Frontal cortex (tissue), 4 donors: ENCODE results near the gene MS4A15. TPM values are rescaled to one million over a fixed set of nuclear protein-coding genes. Genes with fewer than 3 reads are reported as not detected.

ENCODE experiments used
- DNase-seq, 2 donors: peaks; one replicate each; pipeline ENCODE4 v3.0.0; 2012; ENCODE audit warnings: low spot score in 2 of 2
- FAIRE-seq: peaks from 2 replicates; lab custom pipeline; 2012; peaks lifted over from hg19 to GRCh38; lab: Jason Lieb, UNC
- total RNA-seq: library from RNA; depleted of rRNA; stranded (reverse); fragments of >200 nt; gene quantifications from one replicate; pipeline ENCODE4 v1.2.3, GENCODE V29; 2014
- donor health status: control.
- donor health status: control.
- donor health status: control.

MS4A15 gene
- total RNA-seq, 1 donor from 2014 or later, result not detected

GRCh38 chr11:60774726-60775125, 18.1 kb downstream of the MS4A15 start:
- DNase-seq (no peak), FAIRE-seq (no peak)

DNA sequence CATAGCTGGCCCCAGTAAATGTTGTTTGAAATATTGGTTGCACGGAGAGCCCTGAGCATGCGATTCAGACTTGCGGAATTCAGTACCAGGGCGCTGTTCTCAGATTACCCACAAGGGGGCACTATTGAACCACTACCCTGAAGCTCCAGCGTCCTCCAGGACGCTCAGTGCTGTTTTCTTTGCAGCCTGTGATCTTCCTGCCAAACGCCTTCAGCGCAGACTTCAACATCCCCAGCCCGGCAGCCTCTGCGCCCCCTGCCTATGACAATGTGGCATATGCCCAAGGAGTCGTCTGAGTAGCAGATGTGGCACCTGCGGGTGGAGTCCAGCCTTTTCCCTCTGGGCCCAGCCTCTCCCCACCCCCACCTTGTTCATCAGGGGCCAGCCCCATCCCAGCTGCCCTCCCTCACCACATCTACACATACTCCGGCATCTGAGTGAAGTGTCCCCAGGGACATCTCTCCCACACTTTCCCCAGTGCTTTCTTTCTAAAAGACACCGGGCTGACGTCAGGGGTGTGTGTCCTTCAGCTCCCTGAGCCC, 18.8 kb downstream of the MS4A15 start:
- DNase-seq, result peak; percentile 68 to 84
- FAIRE-seq, result no peak

GRCh38 chr11:60776167-60776566, 19.5 kb downstream of the MS4A15 start:
- DNase-seq, result no peak
- no peak for FAIRE-seq

- no peak for FAIRE-seq
- no peak for DNase-seq
Measured at GRCh38 chr11:60777106-60777505, 20.4 kb downstream of the MS4A15 start.

- no peak for FAIRE-seq
- DNase-seq, result no peak
Measured at GRCh38 chr11:60777572-60777971, 20.9 kb downstream of the MS4A15 start.

DNA sequence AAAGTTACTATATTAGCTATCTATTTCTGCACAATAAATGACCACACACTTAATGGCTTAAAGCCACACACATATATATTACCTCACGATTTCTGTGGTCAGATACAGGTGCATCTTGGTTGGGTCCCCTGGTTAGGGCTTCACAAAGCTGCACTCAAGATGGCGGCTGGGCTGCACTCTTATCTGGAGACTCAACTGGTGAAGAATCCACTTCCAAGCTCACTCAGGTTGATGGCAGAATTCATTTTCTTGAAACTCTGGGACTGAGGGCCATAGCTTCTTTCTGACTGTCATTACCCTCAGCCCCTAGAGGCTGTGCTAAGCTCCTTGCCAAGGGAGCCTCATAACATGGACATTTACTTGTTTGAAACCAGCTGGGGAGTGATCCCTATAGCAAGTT, 23.4 kb downstream of the MS4A15 start:
- DNase-seq, result no peak
- FAIRE-seq, result no peak

DNA sequence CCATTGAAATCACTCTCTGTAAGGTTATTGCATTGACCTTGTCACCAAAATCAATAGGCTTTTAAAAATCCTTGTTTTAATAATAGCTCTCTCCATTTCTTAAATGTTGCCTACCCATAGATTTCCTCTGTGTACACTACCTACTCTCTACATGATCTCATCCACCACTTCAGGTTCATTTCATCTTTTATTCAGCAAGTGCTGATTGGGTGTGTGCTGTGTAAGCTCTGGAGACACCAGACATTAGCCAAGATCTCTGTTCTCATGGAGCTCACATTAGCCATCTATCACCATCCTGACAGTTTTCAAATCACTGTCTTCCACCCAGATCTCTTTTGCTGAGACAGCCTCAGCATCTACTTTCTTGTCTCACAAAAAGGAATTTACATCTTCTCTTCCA, 24.1 kb downstream of the MS4A15 start:
- FAIRE-seq, result no peak
- DNase-seq, result no peak

DNA sequence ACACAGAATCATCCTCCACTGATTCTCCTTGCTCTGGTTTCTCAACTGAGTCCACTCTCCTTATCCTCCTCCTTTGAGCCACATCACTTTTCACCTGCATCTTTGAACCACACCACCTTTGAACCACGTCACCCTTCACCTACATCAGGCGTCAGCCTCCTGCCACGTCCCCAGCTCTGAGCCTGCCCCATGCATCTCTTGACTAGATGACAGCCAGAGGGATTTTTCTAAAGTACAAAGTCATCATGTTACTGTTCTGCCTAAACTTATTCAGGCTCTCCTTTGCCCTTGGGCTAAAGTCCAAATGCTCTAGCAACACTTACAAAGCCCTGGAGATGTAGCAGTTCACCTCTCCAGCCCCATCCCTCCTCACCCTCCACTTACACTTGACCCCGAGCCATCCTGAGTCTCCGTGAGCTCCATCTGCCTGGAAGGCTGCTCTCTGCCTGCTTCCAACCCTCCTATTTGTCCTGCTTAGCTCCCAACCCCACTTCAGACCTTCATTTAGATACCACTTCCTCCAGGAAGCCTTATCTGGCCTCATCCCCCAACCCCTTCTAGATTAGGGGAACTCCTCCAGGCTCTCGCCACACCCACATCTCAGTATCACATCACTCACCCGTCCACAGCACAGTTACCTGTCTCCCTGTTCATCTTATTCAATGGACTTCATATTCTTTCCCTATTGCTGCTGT, 24.8 kb downstream of the MS4A15 start:
- DNase-seq (no peak), FAIRE-seq (no peak)

- DNase-seq, result no peak
- FAIRE-seq, result no peak
Measured at GRCh38 chr11:60781981-60782316, 25.3 kb downstream of the MS4A15 start.

- no peak for DNase-seq
- FAIRE-seq, result no peak
Measured at GRCh38 chr11:60782393-60783140, 25.9 kb downstream of the MS4A15 start.

DNA sequence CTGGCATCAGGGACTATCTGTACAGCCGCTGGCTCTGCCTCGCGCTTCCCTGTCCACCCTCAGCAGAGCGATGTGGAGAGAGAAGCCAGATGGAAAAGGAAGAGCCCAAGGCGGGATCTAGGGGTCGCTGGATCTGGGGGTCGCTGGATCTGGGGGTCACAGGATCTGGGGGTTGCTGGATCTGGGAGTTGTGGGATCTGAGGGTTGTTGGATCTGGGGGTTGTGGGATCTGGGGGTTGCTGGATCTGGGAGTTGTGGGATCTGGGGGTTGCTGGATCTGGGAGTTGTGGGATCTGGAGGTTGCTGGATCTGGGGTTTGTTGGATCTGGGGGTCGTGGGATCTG, 26.4 kb downstream of the MS4A15 start:
- no peak for FAIRE-seq

DNA sequence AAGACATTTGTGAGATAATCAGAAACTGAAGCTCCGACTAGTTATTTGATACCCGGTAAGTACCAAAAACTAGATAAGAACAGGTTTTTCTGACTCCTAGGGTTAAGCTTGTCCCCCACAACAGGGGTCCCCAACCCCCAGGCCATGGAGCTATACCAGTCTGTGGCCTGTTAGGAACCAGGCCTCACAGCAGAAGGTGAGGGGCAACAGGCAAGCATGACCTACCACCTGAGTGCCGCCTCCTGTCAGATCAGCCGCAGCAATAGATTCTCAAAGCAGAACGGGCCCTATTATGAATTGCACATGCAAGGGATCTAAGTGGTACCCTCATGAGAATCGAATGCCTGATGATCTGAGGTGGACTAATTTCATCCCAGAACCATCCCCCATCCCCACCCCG, 27.2 kb downstream of the MS4A15 start:
- FAIRE-seq, result no peak
- DNase-seq, result no peak

More for the DNA sequence above, 26.4 kb downstream of the MS4A15 start:
- no peak for DNase-seq

GRCh38 chr11:60785136-60785535, 28.5 kb downstream of the MS4A15 start, which contains the start of gene MS4A10:
TSS of gene MS4A10 (plus strand) at chr11:60785333. CDS start at chr11:60790336, 5,003 bp downstream.
- DNase-seq (no peak), FAIRE-seq (no peak)

GRCh38 chr11:60785806-60786361, 29.2 kb downstream of the MS4A15 start:
- no peak for FAIRE-seq
- DNase-seq, result peak in 1 of 2 donors; percentile 41

GRCh38 chr11:60786811-60787567, 30.3 kb downstream of the MS4A15 start:
- DNase-seq (peak in 1 of 2 donors; percentile 46), FAIRE-seq (no peak)

- DNase-seq (no peak), FAIRE-seq (no peak)
Measured at GRCh38 chr11:60788401-60789125, 31.9 kb downstream of the MS4A15 start.

DNA sequence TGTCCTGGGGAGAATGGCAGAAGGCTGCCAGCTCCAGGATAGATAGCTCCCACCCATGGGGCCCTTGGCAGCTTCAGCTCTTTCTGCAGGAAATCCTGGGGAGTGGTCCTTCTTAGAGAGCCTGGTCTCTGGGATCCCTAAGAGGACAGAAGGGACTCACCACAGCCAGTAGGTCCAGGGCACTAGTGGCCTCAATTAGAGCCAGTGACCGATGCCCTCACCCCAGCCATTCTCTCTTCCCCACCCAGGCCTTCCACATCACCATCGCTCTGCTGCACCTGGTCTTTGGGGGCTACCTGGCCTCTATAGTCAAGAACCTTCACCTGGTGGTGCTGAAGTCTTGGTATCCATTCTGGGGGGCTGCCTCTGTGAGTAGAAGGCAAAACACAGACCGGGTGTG, 34.1 kb downstream of the MS4A15 start:
- DNase-seq (no peak), FAIRE-seq (no peak)

DNA sequence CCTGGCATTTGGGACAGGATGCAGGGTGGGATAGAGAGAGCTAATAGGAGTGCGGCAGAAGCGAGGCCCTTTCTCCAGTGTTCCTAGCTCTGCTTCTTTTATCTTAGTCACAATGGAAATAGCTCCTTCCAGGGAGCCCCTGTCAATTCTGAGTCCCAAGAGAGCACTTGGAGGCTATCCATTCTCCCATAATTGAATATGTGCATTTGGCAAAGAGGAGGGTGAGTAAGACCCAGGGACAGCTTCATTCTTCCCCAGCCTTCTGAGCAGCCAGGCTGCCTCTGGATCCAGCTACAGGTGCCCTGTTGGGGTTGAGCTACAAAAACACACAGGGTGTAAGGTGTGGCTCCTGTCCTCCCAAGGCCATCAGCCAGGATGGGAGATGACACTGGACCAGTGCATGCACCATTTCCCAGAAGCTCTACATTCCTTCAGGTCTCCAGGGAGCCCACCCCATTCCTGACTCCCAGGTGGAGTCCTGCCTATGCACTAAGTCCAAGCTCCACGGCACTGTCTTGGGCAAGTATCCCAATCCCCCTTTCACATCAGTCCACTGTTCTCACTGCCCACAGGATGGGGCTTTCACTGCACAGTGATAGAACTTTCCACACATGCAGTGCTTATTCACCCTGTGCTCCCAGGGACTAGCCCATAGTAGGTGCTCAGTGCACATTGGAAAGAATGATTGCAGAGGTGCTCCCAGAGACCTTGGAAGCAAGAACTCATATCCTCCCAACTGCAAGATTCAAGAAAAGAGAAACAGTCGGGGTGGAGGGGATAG, 34.7 kb downstream of the MS4A15 start:
- FAIRE-seq (no peak), DNase-seq (no peak)

DNA sequence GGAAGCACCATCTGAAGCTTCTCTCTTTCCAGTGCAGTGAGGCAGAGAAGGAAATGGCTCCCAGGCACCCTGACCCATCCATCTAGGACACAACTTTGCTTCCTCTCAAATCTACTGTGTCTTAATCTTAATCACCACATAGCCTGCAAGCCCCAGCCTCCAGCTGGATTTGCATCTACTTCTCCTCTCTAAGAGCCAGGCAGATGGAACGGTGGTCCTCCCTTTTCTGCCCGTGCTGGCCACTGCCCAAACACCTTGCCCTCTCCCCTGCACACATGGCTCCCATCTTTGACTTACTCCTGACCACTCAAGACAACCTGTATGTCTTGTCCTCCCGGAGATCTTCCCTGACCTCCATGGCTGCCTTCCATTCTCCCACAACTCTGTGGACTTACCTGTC, 35.9 kb downstream of the MS4A15 start:
- FAIRE-seq (no peak), DNase-seq (no peak)
